ENCODE data around the gene CACNA1B. TPM values are rescaled to one million over a fixed set of nuclear protein-coding genes. Genes with fewer than 3 reads are reported as not detected.

The CACNA1B gene
- total and polyA plus RNA-seq, 2 donors (not counting 1 experiment from before 2014, with no cell fraction given): 0.15 TPM; not detected in 1

- no peak overlapping the region for H3K9ac ChIP-seq (ENCODE audit: low read length)
- Mint-ChIP-seq H3K9me3 (ENCODE audit: insufficient read depth) (peaks cover 6% of the 10 kb centered on the region), H3K4me3 (no peak overlapping the region), H3K4me1 (no peaks in the 10 kb centered on the region), H3K27ac (no peak overlapping the region), H3K27me3 (no peaks in the 10 kb centered on the region)
- POLR2A ChIA-PET: no interaction called here
- no peaks in the 10 kb centered on the region for H3K36me3 ChIP-seq (replicated peaks in 1 of 2; ENCODE audit: control extremely low read depth in 1 of 2, control insufficient read depth in 1 of 2, extremely low read depth in 1 of 2, insufficient read depth in 2 of 2, low read length in 1 of 2)
- CTCF ChIA-PET: no interaction called here
- H4K20me1 ChIP-seq (ENCODE audit: control insufficient read depth, insufficient read depth, low read length, poor library complexity, severe bottlenecking): no peaks in the 10 kb centered on the region
- whole genome bisulfite sequencing (ENCODE audit: insufficient coverage): 84% methylated on average over 9 of the region's 9 CpGs
- H3K9me3 ChIP-seq (ENCODE audit: control extremely low read depth in 1 of 3, control insufficient read depth in 2 of 3, insufficient read depth in 1 of 3, low read length in 2 of 3): peaks cover 0 to 12% (median 3%) of the 10 kb centered on the region in 3 donors
- H3K27ac ChIP-seq (ENCODE audit: low read length in 2 of 2): no peak overlapping the region
- no peak for DNase-seq
- no peaks in the 10 kb centered on the region for H3K79me2 ChIP-seq (ENCODE audit: control insufficient read depth, insufficient read depth, low read length)
- no peaks in the 10 kb centered on the region for H3K27me3 ChIP-seq (replicated peaks in 1 of 4; ENCODE audit: control extremely low read depth in 1 of 4, control insufficient read depth in 3 of 4, insufficient read depth in 4 of 4, low read length in 3 of 4)
- TF ChIP-seq EZH2 (IDR thresholded peaks at IDR 0.05; ENCODE audit: borderline replicate concordance, insufficient read depth, low read depth, low read length, poor library complexity, severe bottlenecking) (no peak), CTCF (IDR thresholded peaks at IDR 0.05) (no peak)
- no peaks in the 10 kb centered on the region for H3K4me1 ChIP-seq (ENCODE audit: control insufficient read depth in 2 of 2, insufficient read depth in 2 of 2, low read length in 2 of 2)
- H2AFZ ChIP-seq (ENCODE audit: insufficient read depth, low read depth, low read length, poor library complexity, severe bottlenecking): no peak overlapping the region
- H3K4me3 ChIP-seq (ENCODE audit: control extremely low read depth in 1 of 5, extremely low read depth in 1 of 5, insufficient read depth in 1 of 5, low read depth in 2 of 5, low read length in 4 of 5): no peak overlapping the region
- intact Hi-C loops (cut with micrococcal nuclease): no loop called here
- no peak overlapping the region for H3K4me2 ChIP-seq (replicated peaks; ENCODE audit: low read depth, low read length, poor library complexity, severe bottlenecking)
- ATAC-seq (ENCODE audit: low read depth): no peak
These were observed 34.2 kb upstream of the CACNA1B start for GRCh38 chr9:137843355-137843754.

- H4K20me1 ChIP-seq (ENCODE audit: control insufficient read depth, insufficient read depth, low read length, poor library complexity, severe bottlenecking): no peaks in the 10 kb centered on the region
- no peak overlapping the region for H3K4me3 Mint-ChIP-seq
- H3K27me3 ChIP-seq (replicated peaks in 1 of 4; ENCODE audit: control extremely low read depth in 1 of 4, control insufficient read depth in 3 of 4, insufficient read depth in 4 of 4, low read length in 3 of 4): no peaks in the 10 kb centered on the region
- H3K27ac Mint-ChIP-seq: no peak overlapping the region
- H3K9ac ChIP-seq (ENCODE audit: low read length): no peak overlapping the region
- no peak overlapping the region for H3K4me3 ChIP-seq (ENCODE audit: control extremely low read depth in 1 of 5, extremely low read depth in 1 of 5, insufficient read depth in 1 of 5, low read depth in 2 of 5, low read length in 4 of 5)
- H3K27ac ChIP-seq (ENCODE audit: low read length in 2 of 2): no peak overlapping the region
- 80% methylated on average over 1 of the region's 5 CpGs for WGBS (ENCODE audit: insufficient coverage)
- no peaks in the 10 kb centered on the region for H3K4me1 Mint-ChIP-seq
- peaks cover 13% of the 10 kb centered on the region for H3K9me3 Mint-ChIP-seq (ENCODE audit: insufficient read depth)
- no peak for ATAC-seq (ENCODE audit: low read depth)
- intact Hi-C loops (cut with micrococcal nuclease): no loop called here
- no peak for DNase-seq
- peaks cover 2% of the 10 kb centered on the region for H3K27me3 Mint-ChIP-seq
- no peaks in the 10 kb centered on the region for H3K79me2 ChIP-seq (ENCODE audit: control insufficient read depth, insufficient read depth, low read length)
- no peak overlapping the region for H3K4me2 ChIP-seq (replicated peaks; ENCODE audit: low read depth, low read length, poor library complexity, severe bottlenecking)
- no peaks in the 10 kb centered on the region for H3K4me1 ChIP-seq (ENCODE audit: control insufficient read depth in 2 of 2, insufficient read depth in 2 of 2, low read length in 2 of 2)
- H3K36me3 ChIP-seq (replicated peaks in 1 of 2; ENCODE audit: control extremely low read depth in 1 of 2, control insufficient read depth in 1 of 2, extremely low read depth in 1 of 2, insufficient read depth in 2 of 2, low read length in 1 of 2): no peaks in the 10 kb centered on the region
- ChIA-PET POLR2A (no interaction called here), CTCF (no interaction called here)
- no peak for TF ChIP-seq EZH2 (IDR thresholded peaks at IDR 0.05; ENCODE audit: borderline replicate concordance, insufficient read depth, low read depth, low read length, poor library complexity, severe bottlenecking)
- peaks cover 0 to 29% (median 14%) of the 10 kb centered on the region in 3 donors for H3K9me3 ChIP-seq (ENCODE audit: control extremely low read depth in 1 of 3, control insufficient read depth in 2 of 3, insufficient read depth in 1 of 3, low read length in 2 of 3)
- H2AFZ ChIP-seq (ENCODE audit: insufficient read depth, low read depth, low read length, poor library complexity, severe bottlenecking): no peak overlapping the region
These were observed 25.9 kb upstream of the CACNA1B start for GRCh38 chr9:137851516-137852267.
